Tongue (tissue), 2 donors: ENCODE measurements around the gene SCD5. TPM values are rescaled to one million over a fixed set of nuclear protein-coding genes. Genes with fewer than 3 reads are reported as not detected.
A peak's percentile ranks its signal among the peaks of the same experiment; 100 is the strongest.

Experiments used
- DNase-seq: peaks from one replicate; pipeline ENCODE4 v3.0.0-alpha.2; 2015
- total RNA-seq: library from RNA; depleted of rRNA; stranded (reverse); fragments of >200 nt; gene quantifications from one replicate; pipeline ENCODE4 v1.2.3, GENCODE V29; 2014

Gene SCD5
- total RNA-seq, 1 donor from 2014 or later: 15.1 TPM

- DNase-seq: peak; percentile 29
These were observed 1.6 kb downstream of the SCD5 start for GRCh38 chr4:82797040-82797404.

- no peak for DNase-seq
These were observed 5.5 kb downstream of the SCD5 start for GRCh38 chr4:82792912-82793649.

DNA sequence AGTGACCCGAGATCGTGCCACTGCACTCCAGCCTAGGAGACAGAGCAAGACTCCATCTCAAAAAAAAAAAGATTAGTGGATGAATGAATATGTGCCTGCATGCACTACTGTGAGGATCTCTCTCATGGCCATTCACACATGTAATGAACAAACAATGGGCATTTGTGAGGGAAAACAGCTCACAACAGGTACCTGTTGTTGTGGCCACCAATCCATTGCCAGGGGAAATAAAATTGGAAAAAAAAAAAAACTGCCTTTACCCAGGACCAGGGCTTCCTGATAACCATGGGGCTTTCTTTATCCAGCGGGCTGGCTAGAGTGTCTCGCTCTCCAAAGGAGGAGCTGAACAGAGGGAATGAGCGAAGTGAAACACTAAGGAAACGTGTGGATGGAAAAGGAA lies 7.4 kb downstream of the SCD5 start:
- no peak for DNase-seq

- no peak for DNase-seq
These were observed 8.4 kb downstream of the SCD5 start for GRCh38 chr4:82790060-82790660.

GRCh38 chr4:82789025-82789776 lies 9.4 kb downstream of the SCD5 start:
- DNase-seq: no peak

DNA sequence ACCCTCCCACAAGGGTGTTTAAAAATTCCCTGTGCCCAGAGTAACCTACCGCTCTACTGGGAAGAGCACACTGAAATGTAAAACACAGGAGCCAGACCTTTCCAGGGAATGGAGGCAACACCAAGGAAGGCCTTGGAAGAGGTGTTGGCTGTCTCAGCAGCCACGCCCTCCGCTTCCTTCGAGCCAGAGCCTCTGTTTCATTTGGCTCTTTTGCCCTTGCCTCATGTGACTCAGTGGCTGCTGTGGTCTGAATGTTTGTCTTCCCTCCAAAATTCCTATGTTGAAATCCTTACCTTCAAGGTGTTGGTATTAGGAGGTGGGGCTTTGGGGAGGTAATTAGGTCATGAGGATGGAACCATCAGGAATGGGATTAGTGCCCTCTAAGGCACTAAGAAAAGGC lies 11.3 kb downstream of the SCD5 start:
- DNase-seq: no peak

GRCh38 chr4:82786828-82787227 lies 11.8 kb downstream of the SCD5 start:
- no peak for DNase-seq

DNA sequence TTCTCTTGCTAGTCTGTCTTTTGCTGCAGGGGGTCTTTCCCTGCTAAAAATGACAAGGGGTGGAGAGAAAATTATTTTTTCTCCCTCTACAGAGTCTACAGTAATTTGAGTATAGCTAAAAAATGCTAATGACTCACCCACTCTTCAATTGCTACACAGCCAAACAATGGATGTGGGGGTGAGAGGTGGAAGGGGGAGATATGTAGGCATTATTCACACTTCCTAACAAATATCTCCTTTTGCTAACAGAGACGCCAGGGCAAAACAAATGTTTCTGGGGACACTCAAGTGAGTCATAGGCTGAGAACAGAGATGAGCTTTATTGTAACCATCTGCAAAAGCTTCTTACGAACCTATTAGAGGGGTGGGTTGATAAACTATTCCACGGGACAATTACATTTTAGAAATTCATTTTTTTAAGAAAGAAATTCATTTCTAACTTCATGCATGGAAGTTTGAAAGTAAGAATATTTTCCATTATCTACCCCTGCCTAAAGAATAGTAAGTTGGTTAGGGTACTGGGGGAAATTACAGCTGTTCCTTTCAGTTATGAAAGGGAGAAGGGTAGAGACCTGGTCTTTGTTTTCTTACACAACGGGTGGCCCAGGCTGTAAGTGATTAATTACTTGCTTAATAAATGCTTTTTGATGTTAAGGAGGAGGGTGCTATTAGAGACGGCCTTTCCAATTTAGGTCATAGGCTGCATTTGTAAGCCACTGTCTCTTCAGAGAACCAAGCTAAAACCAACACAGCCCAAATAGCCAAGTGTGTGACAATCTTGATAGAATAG lies 12.8 kb downstream of the SCD5 start:
- DNase-seq: peak; percentile 25

- DNase-seq: peak; percentile 61
These were observed 13.7 kb downstream of the SCD5 start for GRCh38 chr4:82784681-82785610.

- no peak for DNase-seq
These were observed 15.8 kb downstream of the SCD5 start for GRCh38 chr4:82782626-82783345.

- peak; percentile 89 for DNase-seq
These were observed 17.8 kb downstream of the SCD5 start for GRCh38 chr4:82780752-82781231.

- DNase-seq: no peak
These were observed 18.3 kb downstream of the SCD5 start for GRCh38 chr4:82780170-82780751.

DNA sequence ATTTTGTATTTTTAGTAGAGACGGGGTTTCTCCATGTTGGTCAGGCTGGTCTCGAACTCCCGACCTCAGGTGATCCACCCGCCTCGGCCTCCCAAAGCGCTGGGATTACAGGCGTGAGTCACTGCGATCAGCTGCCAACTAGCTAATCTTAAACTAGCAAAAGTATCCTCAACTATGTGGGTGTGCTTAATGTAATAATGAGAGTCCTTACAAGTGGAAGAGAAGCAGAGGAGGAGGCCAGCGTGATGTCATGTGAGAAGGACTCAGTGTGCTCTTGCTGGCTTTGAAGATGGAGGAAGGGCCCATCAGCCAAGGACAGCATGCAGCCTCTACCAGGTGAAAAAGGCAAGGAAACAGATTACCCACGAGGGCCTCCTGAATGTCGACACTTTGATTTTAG lies 19.6 kb downstream of the SCD5 start:
- DNase-seq: no peak

DNA sequence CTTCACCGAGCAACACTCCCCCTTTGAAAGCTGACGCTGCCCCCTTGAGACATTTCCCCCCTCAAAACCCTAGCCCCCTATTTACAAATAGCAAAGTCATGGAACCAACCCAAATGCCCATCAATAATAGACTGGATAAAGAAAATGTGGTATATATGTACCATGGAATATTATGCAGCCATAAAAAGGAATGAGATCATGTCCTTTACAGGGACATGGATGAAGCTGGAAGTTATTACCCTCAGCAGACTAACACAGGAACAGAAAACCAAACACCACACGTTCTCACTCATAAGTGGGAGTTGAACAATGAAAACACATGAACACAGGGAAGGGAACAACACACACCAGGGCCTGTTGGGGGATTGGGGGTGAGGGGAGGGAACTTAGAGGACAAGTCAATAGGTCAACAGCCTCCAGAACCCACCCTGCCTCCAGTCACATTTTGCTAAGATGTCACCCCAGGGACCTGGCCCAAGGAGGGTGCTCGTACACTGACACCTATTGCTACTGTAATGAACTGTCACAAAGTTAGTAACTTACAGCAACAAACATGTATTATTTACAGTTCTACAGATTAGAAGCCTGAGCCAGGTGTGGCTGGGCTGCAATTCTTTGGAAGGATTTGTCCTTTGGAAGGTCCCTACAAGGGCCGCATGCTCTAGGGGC lies 20.6 kb downstream of the SCD5 start:
- DNase-seq: no peak

DNA sequence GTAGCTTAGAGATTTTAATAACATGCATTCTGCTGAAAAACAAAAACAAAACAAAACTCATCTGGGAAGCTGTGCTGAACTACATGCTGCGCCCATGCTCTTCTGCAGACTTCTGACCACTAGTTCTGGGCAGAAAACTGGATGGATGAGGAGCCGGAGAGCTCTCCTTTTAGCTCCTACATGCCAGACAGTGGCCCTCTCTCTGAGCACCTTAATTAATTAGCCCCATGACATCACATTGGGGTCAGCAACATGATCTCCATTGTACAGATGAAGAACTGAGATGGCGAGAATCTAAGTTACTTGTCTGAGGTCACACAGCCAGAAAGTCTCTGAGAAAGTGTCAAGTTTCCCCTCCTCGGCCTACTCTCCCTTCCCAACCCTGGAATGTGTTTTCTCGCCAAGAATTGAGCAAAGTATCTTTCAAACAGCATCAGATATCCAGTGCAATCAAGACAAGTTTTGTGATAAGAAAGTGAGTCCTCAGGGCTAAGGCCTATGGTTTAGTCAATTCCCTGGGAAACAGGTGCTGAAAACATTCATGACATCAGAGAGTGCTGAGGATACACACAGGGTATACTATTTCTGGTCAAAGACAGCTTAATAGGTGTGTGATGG lies 21.6 kb downstream of the SCD5 start:
- no peak for DNase-seq

GRCh38 chr4:82775243-82775642 lies 23.4 kb downstream of the SCD5 start:
- no peak for DNase-seq

GRCh38 chr4:82774711-82775171 lies 23.9 kb downstream of the SCD5 start:
- no peak for DNase-seq

DNA sequence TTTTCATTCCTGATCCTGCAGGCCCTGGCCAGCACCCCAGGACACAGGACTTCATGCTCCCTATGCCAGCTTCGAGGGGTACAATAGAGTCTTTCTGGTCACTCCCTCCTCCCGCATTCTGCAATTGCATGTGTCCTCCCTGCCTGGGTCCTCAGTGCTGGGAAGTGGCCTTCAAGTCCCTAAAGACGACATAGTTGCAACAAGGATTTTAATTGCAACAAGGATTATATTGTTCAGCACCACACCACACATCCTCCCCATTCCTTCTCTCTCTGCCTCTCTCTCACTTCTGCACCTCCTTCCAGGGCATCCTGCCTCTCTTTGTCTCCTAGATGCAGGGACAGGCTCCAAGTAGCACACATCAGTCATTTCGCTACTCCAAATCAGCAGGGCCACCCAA lies 25.5 kb downstream of the SCD5 start:
- DNase-seq: no peak

DNA sequence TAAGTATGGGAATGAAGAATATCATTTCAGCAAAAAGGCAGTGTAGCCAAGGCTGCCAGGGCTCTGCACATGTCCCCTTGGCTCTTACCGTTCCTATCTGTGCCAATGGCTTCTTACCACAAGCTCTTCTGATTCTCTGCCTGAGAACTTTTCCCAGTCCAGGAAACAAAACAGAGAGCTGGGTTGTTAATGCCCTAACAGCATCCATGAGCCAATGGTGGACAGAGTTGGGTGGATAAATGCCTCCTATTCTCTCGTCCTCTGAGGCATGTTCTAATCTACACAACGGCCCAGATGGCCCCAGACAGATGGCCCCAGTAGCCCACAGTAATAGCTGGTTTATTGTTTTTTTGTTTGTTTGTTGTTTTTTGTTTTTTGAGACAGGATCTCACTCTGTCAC lies 28.0 kb downstream of the SCD5 start:
- DNase-seq: no peak
